AG10803 (cell line): ENCODE results near the gene CLDN9.

Source experiments
- DNase-seq: peaks from one replicate; pipeline ENCODE4 v3.0.0; 2010; ENCODE audit warnings: low read depth
- H3K4me3 ChIP-seq: 2 replicates; pipeline ENCODE4 v1.5.1; 2011; ENCODE audit warnings: mild to moderate bottlenecking, low read length, control low read depth
- CTCF ChIP-seq: conservative IDR thresholded peaks from 2 replicates; pipeline ENCODE4 v1.5.1; 2011; ENCODE audit warnings: mild to moderate bottlenecking, low read length, control low read depth, inconsistent platforms

Gene CLDN9

GRCh38 chr16:3023669-3024478 lies 11.2 kb downstream of the CLDN9 start, which contains the start of the genes HCFC1R1 and THOC6:
TSS of gene HCFC1R1 (minus strand) at chr16:3023942. CDS start at chr16:3023941, 1 bp downstream.
TSS of gene THOC6 (plus strand) at chr16:3024035. CDS start at chr16:3024327, 292 bp downstream.
- peak; percentile 96 for DNase-seq
- H3K4me3 ChIP-seq = peak within 1 kb of the TSS; percentile 77
- TF ChIP-seq CTCF = no peak

GRCh38 chr16:3025032-3026002 lies 12.6 kb downstream of the CLDN9 start:
- no peak for TF ChIP-seq CTCF
- H3K4me3 ChIP-seq = no peak overlapping the region

GRCh38 chr16:3026003-3026378 lies 13.3 kb downstream of the CLDN9 start:
- no peak overlapping the region for H3K4me3 ChIP-seq
- no peak for TF ChIP-seq CTCF
- DNase-seq = no peak

More at GRCh38 chr16:3025032-3026002, 12.6 kb downstream of the CLDN9 start:
- DNase-seq = no peak

- H3K4me3 ChIP-seq = no peak overlapping the region
- TF ChIP-seq CTCF = no peak
- DNase-seq = no peak
Observed at GRCh38 chr16:3026609-3027488, 14.1 kb downstream of the CLDN9 start.

- TF ChIP-seq CTCF = no peak
- no peak overlapping the region for H3K4me3 ChIP-seq
- DNase-seq = no peak
Observed at GRCh38 chr16:3027489-3027795, 14.7 kb downstream of the CLDN9 start.

GRCh38 chr16:3027983-3028715 lies 15.4 kb downstream of the CLDN9 start:
- peak; percentile 46 for DNase-seq
- H3K4me3 ChIP-seq = no peak overlapping the region
- peak; percentile 51 for TF ChIP-seq CTCF
